ENCODE results near the gene EWSR1. TPM values are rescaled to one million over a fixed set of nuclear protein-coding genes. Genes with fewer than 3 reads are reported as not detected.

EWSR1 gene, protein sequence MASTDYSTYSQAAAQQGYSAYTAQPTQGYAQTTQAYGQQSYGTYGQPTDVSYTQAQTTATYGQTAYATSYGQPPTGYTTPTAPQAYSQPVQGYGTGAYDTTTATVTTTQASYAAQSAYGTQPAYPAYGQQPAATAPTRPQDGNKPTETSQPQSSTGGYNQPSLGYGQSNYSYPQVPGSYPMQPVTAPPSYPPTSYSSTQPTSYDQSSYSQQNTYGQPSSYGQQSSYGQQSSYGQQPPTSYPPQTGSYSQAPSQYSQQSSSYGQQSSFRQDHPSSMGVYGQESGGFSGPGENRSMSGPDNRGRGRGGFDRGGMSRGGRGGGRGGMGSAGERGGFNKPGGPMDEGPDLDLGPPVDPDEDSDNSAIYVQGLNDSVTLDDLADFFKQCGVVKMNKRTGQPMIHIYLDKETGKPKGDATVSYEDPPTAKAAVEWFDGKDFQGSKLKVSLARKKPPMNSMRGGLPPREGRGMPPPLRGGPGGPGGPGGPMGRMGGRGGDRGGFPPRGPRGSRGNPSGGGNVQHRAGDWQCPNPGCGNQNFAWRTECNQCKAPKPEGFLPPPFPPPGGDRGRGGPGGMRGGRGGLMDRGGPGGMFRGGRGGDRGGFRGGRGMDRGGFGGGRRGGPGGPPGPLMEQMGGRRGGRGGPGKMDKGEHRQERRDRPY
- 100 to 1,000 TPM; 171 to 209 TPM for total RNA-seq

DNA sequence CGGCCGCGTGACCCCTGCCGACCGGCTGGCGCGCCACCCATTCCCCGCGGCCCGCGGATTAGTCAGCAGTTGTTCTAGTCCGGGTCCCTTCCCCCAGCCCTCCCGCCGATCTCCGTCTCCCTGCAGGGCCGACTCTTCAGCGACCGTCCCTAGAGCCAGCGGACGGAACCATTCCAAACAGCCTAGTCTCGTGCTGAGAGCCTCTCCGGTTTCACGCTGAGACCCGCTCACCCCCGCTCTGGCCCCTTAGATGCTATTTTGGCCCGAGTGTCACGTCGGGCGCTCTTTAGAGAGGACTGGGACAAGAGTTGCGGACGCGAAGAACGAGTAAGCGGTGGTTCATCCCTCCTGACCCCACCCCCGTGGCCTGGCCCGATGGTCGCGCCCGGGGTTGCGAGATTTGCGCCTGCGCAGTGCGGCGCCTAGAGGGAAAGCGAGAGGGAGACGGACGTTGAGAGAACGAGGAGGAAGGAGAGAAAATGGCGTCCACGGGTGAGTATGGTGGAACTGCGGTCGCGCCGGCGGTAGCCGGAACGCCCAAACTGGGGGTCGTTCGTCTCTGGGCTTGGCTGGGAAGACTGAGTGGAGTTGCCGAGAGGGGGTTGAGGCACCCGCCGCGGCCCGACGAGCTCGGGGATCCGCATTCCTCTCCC, at the start of gene EWSR1, which contains the start of gene RHBDD3:
TSS of gene EWSR1 (plus strand) at position 411 of the 653 bp plus-strand sequence. CDS start at position 480, 69 bp downstream.
TSS of gene RHBDD3 (minus strand) at position 124 of the 653 bp plus-strand sequence. CDS start 2,355 bp downstream, outside the sequence.

DNA sequence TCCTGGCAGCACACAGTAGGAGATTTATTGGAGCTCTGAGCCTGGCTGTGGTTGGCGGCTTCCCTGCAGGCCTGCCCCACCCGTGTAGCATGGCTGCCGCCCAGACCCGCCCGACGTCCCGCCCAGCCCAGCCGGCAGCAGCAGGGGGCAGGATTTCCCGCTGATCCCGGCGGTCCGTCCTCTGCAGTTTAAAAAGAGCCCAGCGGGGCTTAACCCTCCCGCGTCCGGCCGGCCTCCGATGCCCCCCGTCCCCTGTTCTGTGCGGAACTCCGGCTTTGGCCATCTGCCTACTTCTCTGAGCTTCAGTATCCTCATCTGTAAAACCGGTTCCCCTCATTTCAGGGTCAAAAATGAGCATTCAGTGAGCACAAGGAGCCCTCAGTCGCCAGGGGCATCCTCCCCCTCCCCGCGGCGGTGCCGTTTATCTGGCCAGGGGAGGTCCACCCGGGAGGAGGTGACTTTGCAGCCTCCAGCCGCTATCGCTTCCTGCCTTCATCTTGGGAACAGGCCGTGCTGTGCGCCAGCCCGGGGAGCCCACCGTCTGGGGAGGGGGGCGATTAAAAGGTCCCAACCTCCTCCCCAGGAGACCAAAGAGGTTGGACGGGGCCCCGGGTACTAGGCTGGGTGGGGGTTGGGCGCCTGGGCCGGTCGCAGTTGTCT, 38.2 kb downstream of the EWSR1 start, which contains the start of gene GAS2L1:
TSS of gene GAS2L1 (plus strand) at position 476 of the 660 bp plus-strand sequence. CDS start 1,456 bp downstream, outside the sequence.

GRCh38 chr22:29315286-29316140, 47.4 kb downstream of the EWSR1 start, which contains the start of gene RASL10A:
TSS of gene RASL10A (minus strand) at chr22:29315697. CDS start at chr22:29315246, 451 bp downstream.

Small RNA genes within 50 kb of the gene (small RNA-seq; reads per million reads assigned to genes)
- 0 reads per million in 2 donors for gene MIR3653

Other genes starting within 250 kb of the EWSR1 start
- gene C22orf31, start 206.4 kb upstream of the EWSR1 start, total RNA-seq: not detected
- gene KREMEN1, start 195.2 kb upstream of the EWSR1 start, total RNA-seq: 1 to 10 TPM; 7.9 to 8.3 TPM
- under 1 TPM in 1 of 2 donors, not detected in 1; under 0.01 TPM for gene EMID1, start 62.4 kb upstream of the EWSR1 start, total RNA-seq
- 10 to 100 TPM; 35.0 to 39.6 TPM for gene RHBDD3, start 287 bp upstream of the EWSR1 start, total RNA-seq
- 10 to 100 TPM; 17.6 to 18.3 TPM for gene GAS2L1, start 38.4 kb downstream of the EWSR1 start, total RNA-seq
- not detected for gene RASL10A, start 47.4 kb downstream of the EWSR1 start, total RNA-seq
- 10 to 100 TPM; 66.6 to 77.8 TPM for gene AP1B1, start 120.3 kb downstream of the EWSR1 start, total RNA-seq
- not detected for gene RFPL1, start 170.3 kb downstream of the EWSR1 start, total RNA-seq
- 1 to 10 TPM in 1 of 2 donors, not detected in 1; 1.3 TPM for gene NEFH, start 211.9 kb downstream of the EWSR1 start, total RNA-seq

Data from melanocyte of skin (primary cell).